ENCODE measurements around the gene ALX4. TPM values are rescaled to one million over a fixed set of nuclear protein-coding genes. Genes with fewer than 3 reads are reported as not detected.

Gene ALX4
- total and polyA plus RNA-seq, 2 donors = 0.05 to 0.14 TPM

- H3K4me3 ChIP-seq (ENCODE audit: low read length in 2 of 2) = no peak overlapping the region
- no peaks in the 10 kb centered on the region for H3K27me3 ChIP-seq (ENCODE audit: control insufficient read depth in 2 of 2, insufficient read depth in 1 of 2, low read length in 1 of 2)
- no peaks in the 10 kb centered on the region for H3K9me3 ChIP-seq (ENCODE audit: control insufficient read depth in 2 of 2, insufficient read depth in 1 of 2, low read length in 1 of 2)
- H3K4me1 ChIP-seq (ENCODE audit: control insufficient read depth in 2 of 2, insufficient read depth in 2 of 2, low read length in 2 of 2) = no peaks in the 10 kb centered on the region
- 99% methylated on average over 8 of the region's 8 CpGs for WGBS
- no peak overlapping the region for H3K27ac ChIP-seq (ENCODE audit: low read depth in 1 of 2, low read length in 1 of 2)
- H3K36me3 ChIP-seq (ENCODE audit: control insufficient read depth in 2 of 2, insufficient read depth in 2 of 2, low read length in 1 of 2) = peaks cover 3 to 8% of the 10 kb centered on the region in 2 donors
- no peak for DNase-seq (ENCODE audit: low read depth in 6 of 9, low spot score in 9 of 9)
These were observed 74.2 kb downstream of the ALX4 start for GRCh38 chr11:44235765-44236201.

- 97% methylated on average over 3 of the region's 3 CpGs for WGBS
- H3K27me3 ChIP-seq (ENCODE audit: control insufficient read depth in 2 of 2, insufficient read depth in 1 of 2, low read length in 1 of 2) = no peaks in the 10 kb centered on the region
- no peaks in the 10 kb centered on the region for H3K9me3 ChIP-seq (ENCODE audit: control insufficient read depth in 2 of 2, insufficient read depth in 1 of 2, low read length in 1 of 2)
- no peak overlapping the region for H3K4me3 ChIP-seq (ENCODE audit: low read length in 2 of 2)
- DNase-seq (ENCODE audit: low read depth in 6 of 9, low spot score in 9 of 9) = no peak
- no peak overlapping the region for H3K27ac ChIP-seq (ENCODE audit: low read depth in 1 of 2, low read length in 1 of 2)
- peaks cover 0 to 5% of the 10 kb centered on the region in 2 donors for H3K4me1 ChIP-seq (ENCODE audit: control insufficient read depth in 2 of 2, insufficient read depth in 2 of 2, low read length in 2 of 2)
- H3K36me3 ChIP-seq (ENCODE audit: control insufficient read depth in 2 of 2, insufficient read depth in 2 of 2, low read length in 1 of 2) = no peaks in the 10 kb centered on the region
These were observed 80.3 kb downstream of the ALX4 start for GRCh38 chr11:44229624-44230023.

GRCh38 chr11:44229098-44229497 lies 80.8 kb downstream of the ALX4 start:
- no peak for DNase-seq (ENCODE audit: low read depth in 6 of 9, low spot score in 9 of 9)
- no peaks in the 10 kb centered on the region for H3K27me3 ChIP-seq (ENCODE audit: control insufficient read depth in 2 of 2, insufficient read depth in 1 of 2, low read length in 1 of 2)
- H3K9me3 ChIP-seq (ENCODE audit: control insufficient read depth in 2 of 2, insufficient read depth in 1 of 2, low read length in 1 of 2) = no peaks in the 10 kb centered on the region
- no peaks in the 10 kb centered on the region for H3K36me3 ChIP-seq (ENCODE audit: control insufficient read depth in 2 of 2, insufficient read depth in 2 of 2, low read length in 1 of 2)
- 95% methylated on average over 4 of the region's 4 CpGs for WGBS
- peaks cover 0 to 5% of the 10 kb centered on the region in 2 donors for H3K4me1 ChIP-seq (ENCODE audit: control insufficient read depth in 2 of 2, insufficient read depth in 2 of 2, low read length in 2 of 2)
- no peak overlapping the region for H3K27ac ChIP-seq (ENCODE audit: low read depth in 1 of 2, low read length in 1 of 2)
- H3K4me3 ChIP-seq (ENCODE audit: low read length in 2 of 2) = no peak overlapping the region

GRCh38 chr11:44228379-44228778 lies 81.6 kb downstream of the ALX4 start:
- no peaks in the 10 kb centered on the region for H3K9me3 ChIP-seq (ENCODE audit: control insufficient read depth in 2 of 2, insufficient read depth in 1 of 2, low read length in 1 of 2)
- no peaks in the 10 kb centered on the region for H3K36me3 ChIP-seq (ENCODE audit: control insufficient read depth in 2 of 2, insufficient read depth in 2 of 2, low read length in 1 of 2)
- H3K27me3 ChIP-seq (ENCODE audit: control insufficient read depth in 2 of 2, insufficient read depth in 1 of 2, low read length in 1 of 2) = no peaks in the 10 kb centered on the region
- 97% methylated on average over 6 of the region's 6 CpGs for WGBS
- no peak for DNase-seq (ENCODE audit: low read depth in 6 of 9, low spot score in 9 of 9)
- H3K4me3 ChIP-seq (ENCODE audit: low read length in 2 of 2) = no peak overlapping the region
- H3K4me1 ChIP-seq (ENCODE audit: control insufficient read depth in 2 of 2, insufficient read depth in 2 of 2, low read length in 2 of 2) = peaks cover 0 to 5% of the 10 kb centered on the region in 2 donors
- no peak overlapping the region for H3K27ac ChIP-seq (ENCODE audit: low read depth in 1 of 2, low read length in 1 of 2)

- H3K27me3 ChIP-seq (ENCODE audit: control insufficient read depth in 2 of 2, insufficient read depth in 1 of 2, low read length in 1 of 2) = no peaks in the 10 kb centered on the region
- H3K9me3 ChIP-seq (ENCODE audit: control insufficient read depth in 2 of 2, insufficient read depth in 1 of 2, low read length in 1 of 2) = no peaks in the 10 kb centered on the region
- H3K36me3 ChIP-seq (ENCODE audit: control insufficient read depth in 2 of 2, insufficient read depth in 2 of 2, low read length in 1 of 2) = no peaks in the 10 kb centered on the region
- 8% methylated on average over 4 of the region's 4 CpGs for WGBS
- H3K4me1 ChIP-seq (ENCODE audit: control insufficient read depth in 2 of 2, insufficient read depth in 2 of 2, low read length in 2 of 2) = peaks cover 0 to 5% of the 10 kb centered on the region in 2 donors
- H3K4me3 ChIP-seq (ENCODE audit: low read length in 2 of 2) = no peak overlapping the region
- no peak overlapping the region for H3K27ac ChIP-seq (ENCODE audit: low read depth in 1 of 2, low read length in 1 of 2)
- peak in 3 of 9 donors; percentile 4 to 26 (median 6) for DNase-seq (ENCODE audit: low read depth in 6 of 9, low spot score in 9 of 9)
These were observed 83.0 kb downstream of the ALX4 start for GRCh38 chr11:44226945-44227344.

- Histone ChIP-seq H3K4me3 (ENCODE audit: low read length in 2 of 2) (no peak overlapping the region), H3K36me3 (ENCODE audit: control insufficient read depth in 2 of 2, insufficient read depth in 2 of 2, low read length in 1 of 2) (no peaks in the 10 kb centered on the region), H3K27ac (ENCODE audit: low read depth in 1 of 2, low read length in 1 of 2) (no peak overlapping the region), H3K27me3 (ENCODE audit: control insufficient read depth in 2 of 2, insufficient read depth in 1 of 2, low read length in 1 of 2) (no peaks in the 10 kb centered on the region), H3K4me1 (ENCODE audit: control insufficient read depth in 2 of 2, insufficient read depth in 2 of 2, low read length in 2 of 2) (peaks cover 0 to 5% of the 10 kb centered on the region in 2 donors), H3K9me3 (ENCODE audit: control insufficient read depth in 2 of 2, insufficient read depth in 1 of 2, low read length in 1 of 2) (no peaks in the 10 kb centered on the region)
- DNase-seq (ENCODE audit: low read depth in 6 of 9, low spot score in 9 of 9) = no peak
- WGBS = 97% methylated on average over 2 of the region's 2 CpGs
These were observed 83.4 kb downstream of the ALX4 start for GRCh38 chr11:44226490-44226889.

- WGBS = 86% methylated on average over 3 of the region's 3 CpGs
- Histone ChIP-seq H3K4me3 (ENCODE audit: low read length in 2 of 2) (no peak overlapping the region), H3K36me3 (ENCODE audit: control insufficient read depth in 2 of 2, insufficient read depth in 2 of 2, low read length in 1 of 2) (peaks cover 0 to under 1% of the 10 kb centered on the region in 2 donors), H3K9me3 (ENCODE audit: control insufficient read depth in 2 of 2, insufficient read depth in 1 of 2, low read length in 1 of 2) (no peaks in the 10 kb centered on the region), H3K4me1 (ENCODE audit: control insufficient read depth in 2 of 2, insufficient read depth in 2 of 2, low read length in 2 of 2) (peaks cover 0 to 5% of the 10 kb centered on the region in 2 donors), H3K27ac (ENCODE audit: low read depth in 1 of 2, low read length in 1 of 2) (no peak overlapping the region), H3K27me3 (ENCODE audit: control insufficient read depth in 2 of 2, insufficient read depth in 1 of 2, low read length in 1 of 2) (no peaks in the 10 kb centered on the region)
- no peak for DNase-seq (ENCODE audit: low read depth in 6 of 9, low spot score in 9 of 9)
These were observed 85.0 kb downstream of the ALX4 start for GRCh38 chr11:44224867-44225501.

GRCh38 chr11:44223238-44223637 lies 86.7 kb downstream of the ALX4 start:
- Histone ChIP-seq H3K27me3 (ENCODE audit: control insufficient read depth in 2 of 2, insufficient read depth in 1 of 2, low read length in 1 of 2) (no peaks in the 10 kb centered on the region), H3K36me3 (ENCODE audit: control insufficient read depth in 2 of 2, insufficient read depth in 2 of 2, low read length in 1 of 2) (peaks cover 0 to 8% of the 10 kb centered on the region in 2 donors), H3K4me3 (ENCODE audit: low read length in 2 of 2) (no peak overlapping the region), H3K4me1 (ENCODE audit: control insufficient read depth in 2 of 2, insufficient read depth in 2 of 2, low read length in 2 of 2) (peaks cover 0 to 5% of the 10 kb centered on the region in 2 donors), H3K9me3 (ENCODE audit: control insufficient read depth in 2 of 2, insufficient read depth in 1 of 2, low read length in 1 of 2) (no peaks in the 10 kb centered on the region), H3K27ac (ENCODE audit: low read depth in 1 of 2, low read length in 1 of 2) (no peak overlapping the region)
- DNase-seq (ENCODE audit: low read depth in 6 of 9, low spot score in 9 of 9) = no peak

- WGBS = 98% methylated on average over 2 of the region's 2 CpGs
- no peak overlapping the region for H3K27ac ChIP-seq (ENCODE audit: low read depth in 1 of 2, low read length in 1 of 2)
These were observed 87.9 kb downstream of the ALX4 start for GRCh38 chr11:44221992-44222391.

More at GRCh38 chr11:44221992-44222391, 87.9 kb downstream of the ALX4 start:
- H3K4me3 ChIP-seq (ENCODE audit: low read length in 2 of 2) = no peak overlapping the region
- no peaks in the 10 kb centered on the region for H3K27me3 ChIP-seq (ENCODE audit: control insufficient read depth in 2 of 2, insufficient read depth in 1 of 2, low read length in 1 of 2)
- H3K4me1 ChIP-seq (ENCODE audit: control insufficient read depth in 2 of 2, insufficient read depth in 2 of 2, low read length in 2 of 2) = peaks cover 0 to 2% of the 10 kb centered on the region in 2 donors
- H3K9me3 ChIP-seq (ENCODE audit: control insufficient read depth in 2 of 2, insufficient read depth in 1 of 2, low read length in 1 of 2) = no peaks in the 10 kb centered on the region
- no peak for DNase-seq (ENCODE audit: low read depth in 6 of 9, low spot score in 9 of 9)
- peaks cover 0 to 8% of the 10 kb centered on the region in 2 donors for H3K36me3 ChIP-seq (ENCODE audit: control insufficient read depth in 2 of 2, insufficient read depth in 2 of 2, low read length in 1 of 2)
